Glomerular visceral epithelial cell (primary cell): ENCODE results near the gene SPDYA.

Experiments used
- DNase-seq: peaks from one replicate; pipeline ENCODE4 v3.0.0-alpha.2; 2016; ENCODE audit errors: extremely low spot score

Gene SPDYA

DNA sequence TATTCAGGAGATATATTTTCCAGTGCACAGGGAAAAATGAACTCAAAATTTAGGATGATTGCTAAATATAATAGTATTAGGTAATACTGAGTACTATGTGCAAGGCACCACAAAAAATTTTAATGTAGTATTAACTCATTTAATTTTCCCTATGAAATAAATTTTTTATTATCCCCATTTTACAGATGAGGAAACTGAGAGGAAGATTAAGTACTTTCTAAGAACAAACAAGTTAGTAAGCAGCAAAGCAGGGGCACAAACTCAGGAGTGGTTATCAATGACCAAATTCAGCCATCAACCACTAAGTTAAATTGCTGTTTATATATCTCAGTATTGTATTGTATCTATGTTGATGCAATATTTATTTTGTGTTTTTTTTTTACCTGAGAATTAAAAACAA is 14.2 kb downstream of the SPDYA start:
- no peak for DNase-seq

DNA sequence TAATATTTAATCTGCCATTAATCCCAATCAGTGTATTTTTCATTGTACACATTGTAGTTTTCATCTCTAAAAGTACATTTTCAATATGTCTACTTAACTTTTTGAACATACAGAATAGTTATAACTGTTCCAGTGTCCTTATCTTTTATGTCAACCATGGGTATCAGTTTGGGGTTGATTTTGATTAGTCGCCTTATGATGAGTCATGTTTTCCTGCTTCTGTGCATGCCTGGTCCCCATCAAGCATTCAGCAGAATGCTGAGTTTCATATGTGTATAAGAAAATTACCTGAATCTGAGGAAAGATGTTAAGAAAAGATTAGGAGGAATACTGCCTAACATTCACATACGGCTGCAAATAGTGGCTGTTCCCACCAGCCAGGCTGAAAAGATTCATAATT is 17.7 kb downstream of the SPDYA start:
- DNase-seq, result no peak

DNA sequence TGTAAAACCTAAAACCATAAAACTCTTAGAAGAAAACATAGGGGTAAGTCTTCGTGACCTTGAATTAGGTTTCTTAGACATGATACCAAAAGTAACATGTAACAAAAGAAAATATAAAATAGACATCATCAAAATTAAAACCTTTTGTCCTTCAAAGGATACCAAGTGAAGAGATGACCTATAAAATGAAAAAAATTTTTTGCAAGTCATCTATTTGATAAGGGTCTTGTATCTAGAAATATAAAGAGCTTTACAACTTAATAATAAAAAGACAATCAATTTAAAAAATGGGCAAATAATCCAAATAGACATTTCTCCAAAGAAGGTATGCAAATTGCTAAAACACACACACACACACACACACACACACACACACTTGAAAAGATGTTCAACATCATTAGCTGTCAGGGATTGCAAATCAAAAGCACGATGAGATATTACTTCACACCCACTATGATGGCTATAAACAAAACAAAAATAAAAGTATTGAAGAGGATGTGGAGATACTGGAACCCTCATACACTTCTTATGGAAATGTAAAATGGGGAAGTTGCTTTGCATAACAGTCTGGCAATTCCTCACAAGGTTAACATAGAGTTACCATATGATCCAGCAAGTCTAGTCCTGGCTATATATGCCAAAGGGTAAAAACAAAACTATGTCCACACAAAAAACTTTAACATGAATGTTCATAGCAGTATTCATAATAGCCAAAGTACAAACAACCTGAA is 23.3 kb downstream of the SPDYA start:
- no peak for DNase-seq

DNA sequence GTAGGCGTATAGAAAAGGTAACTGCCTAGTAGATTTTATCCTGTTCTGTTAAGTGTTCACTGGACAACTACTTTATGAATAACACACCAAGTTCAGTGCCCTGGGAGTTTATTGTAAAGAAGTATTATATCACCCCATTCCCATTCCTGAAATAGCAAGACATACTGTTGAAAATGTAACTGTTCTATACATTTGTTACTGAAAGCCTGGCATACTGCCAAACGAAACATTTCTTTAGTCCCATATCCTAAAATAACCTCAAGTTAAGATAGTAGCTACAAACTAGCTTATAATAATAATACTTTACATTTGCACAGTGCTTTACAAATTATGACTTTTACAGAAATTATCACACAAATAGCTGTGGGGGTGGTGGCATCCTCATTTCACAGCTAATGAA is 25.1 kb downstream of the SPDYA start:
- no peak for DNase-seq

DNA sequence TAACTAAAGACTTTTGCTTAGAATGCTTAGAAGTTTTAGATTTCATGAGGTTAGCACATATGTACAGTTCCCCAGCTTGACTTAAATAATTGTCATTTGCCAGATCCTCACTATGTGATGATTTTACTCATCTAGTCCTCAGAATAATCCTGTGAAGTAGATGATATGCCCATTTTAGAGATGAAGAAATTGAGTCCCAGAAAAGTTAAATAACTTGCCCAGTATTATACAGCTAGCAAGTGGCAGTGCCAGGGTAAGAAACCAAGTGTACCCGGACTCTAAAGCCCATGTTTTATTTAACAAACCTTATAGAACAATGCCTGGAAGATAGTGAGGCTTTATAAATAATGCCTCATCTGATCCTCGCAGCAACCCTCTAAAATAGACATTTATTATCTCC is 28.3 kb downstream of the SPDYA start:
- no peak for DNase-seq

DNA sequence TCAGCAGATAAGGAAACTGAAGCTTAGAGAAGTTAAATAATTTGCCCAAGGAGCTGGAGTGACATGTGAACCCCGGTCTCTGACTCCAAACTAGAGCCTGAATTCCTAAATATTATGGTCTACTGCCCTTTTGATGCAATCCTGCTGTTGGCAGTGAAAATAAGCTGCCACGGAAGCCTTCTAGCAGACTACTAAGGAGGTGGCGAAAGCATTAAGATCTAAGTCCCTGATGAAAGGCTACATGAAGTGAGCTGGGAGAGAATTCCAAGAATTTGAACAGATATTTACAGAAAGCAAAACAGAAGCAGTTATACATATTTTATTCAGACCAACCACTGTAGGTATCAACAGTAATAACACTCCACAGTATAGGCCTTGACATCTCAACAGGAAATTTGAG is 31.4 kb downstream of the SPDYA start:
- DNase-seq, result no peak

DNA sequence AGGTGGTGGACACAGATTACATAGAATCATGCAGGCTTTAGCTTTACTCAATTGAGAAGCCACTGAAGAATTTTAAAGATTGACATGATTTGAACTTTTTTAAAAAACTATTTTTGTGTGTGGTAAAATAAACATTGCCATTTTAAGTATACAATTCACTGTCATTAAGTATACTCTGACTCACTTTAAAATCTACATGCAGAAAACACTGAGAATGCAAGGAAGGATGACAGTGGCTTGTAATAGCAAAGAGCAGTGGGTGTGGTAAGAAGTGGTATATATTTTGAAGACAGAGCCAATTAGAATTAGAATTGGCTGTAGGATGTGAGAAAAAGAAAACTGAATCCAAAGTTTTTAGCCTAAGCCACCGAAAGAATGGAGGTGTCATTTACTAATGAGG is 44.6 kb downstream of the SPDYA start:
- DNase-seq, result no peak

DNA sequence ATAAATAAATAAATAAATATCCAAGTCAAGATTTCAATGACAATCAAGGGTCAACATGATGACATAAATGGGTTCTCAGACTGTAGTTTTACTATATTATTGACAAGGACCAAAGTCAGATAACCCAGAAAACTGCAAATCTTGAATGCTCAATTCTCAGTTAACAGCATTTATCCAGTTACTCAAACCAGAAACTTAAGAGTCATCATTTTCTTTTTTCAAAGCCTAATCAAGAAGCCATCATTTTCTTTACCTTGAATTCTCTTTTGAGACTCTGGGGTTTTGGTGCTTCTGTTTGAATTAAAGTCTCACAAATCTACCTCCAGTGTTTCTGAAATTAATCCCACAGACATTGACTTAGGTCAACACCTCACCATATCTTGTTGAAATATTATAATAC is 45.3 kb downstream of the SPDYA start:
- DNase-seq, result no peak

DNA sequence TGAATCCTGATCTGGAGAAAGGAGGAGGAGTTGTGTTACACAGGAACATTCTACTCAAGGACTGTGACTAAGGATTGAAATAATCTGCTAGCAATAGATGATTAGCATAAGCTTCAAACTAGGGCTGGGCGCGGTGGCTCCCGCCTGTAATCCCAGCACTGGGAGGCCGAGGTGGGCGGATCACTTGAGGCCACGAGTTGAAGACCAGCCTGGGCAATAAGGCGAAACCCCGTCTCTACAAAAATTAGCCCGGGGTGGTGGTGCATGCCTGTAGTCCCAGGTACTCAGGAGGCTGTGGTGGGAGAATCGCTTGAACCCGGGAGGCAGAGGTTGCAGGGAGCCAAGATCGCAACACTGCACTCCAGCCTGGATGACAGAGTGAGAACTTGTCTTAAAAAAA is 58.0 kb downstream of the SPDYA start:
- DNase-seq, result no peak

DNA sequence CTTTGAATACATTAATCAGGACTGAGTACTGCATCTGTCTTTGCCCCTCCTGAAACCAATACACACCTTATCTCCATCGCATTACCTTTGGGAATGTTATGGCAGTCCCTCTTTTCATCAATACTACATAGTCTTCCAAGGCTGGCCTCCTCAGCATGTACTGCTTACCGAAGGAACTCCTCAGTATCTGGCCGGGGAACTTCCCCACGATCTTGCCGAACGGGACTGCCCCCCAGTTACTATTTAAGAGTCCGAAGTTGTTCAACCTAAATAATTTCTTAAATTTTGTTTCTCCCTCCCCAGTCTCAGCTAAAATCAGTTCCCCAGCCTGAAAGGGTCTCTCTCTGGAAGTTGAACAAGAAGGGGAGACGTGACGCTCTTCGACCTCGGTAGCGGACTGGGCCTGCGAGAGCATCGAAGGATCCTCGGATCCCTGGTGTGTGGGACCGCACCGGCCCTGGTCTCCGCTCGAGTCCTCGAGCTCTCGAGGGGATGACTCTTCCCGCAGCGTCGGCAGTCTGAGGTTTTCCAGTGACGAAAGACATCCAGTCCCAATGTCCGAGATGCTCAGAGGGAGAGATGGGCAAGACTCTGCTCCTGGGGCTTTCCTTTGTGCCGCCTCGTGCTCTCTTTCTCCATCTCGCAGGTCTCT is 59.0 kb downstream of the SPDYA start:
- no peak for DNase-seq

DNA sequence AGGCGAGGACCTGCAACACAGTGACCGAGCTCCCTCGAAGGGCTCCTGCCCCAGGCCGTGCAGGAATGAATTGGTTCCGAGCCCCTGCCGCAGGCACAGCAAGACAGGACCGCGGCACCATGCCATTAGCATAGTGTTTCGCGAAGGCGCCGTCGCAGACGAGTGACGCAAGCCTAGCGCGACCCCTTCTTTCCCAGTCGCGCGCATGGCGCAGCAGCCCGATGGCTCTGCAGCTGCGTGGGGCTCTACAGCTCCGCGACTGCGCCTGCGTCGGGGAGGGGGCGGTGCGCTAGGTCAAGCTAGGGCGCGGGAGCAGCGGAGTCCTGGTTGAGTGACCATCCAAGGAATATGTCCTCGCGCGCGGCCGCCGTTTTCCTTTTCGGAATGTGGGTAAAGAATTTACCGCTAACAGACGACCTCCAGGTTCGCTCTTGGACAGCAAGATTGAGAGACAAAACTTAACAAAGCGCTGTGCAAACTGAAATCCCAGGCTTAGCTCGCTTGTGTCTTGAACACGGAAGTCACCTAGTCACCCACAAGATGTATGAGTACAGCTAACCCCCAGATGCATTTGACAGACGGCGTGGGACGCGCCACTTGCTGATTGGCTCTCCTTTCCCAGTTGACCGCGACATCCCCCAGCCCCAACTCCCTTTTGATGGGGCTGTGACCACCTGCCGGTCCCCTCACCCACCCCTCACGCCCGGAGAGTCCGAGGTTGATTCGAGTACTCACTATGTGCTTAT is 59.7 kb downstream of the SPDYA start, which contains the start of gene TRMT61B:
Gene TRMT61B, minus strand, starts transcription at position 164 of the 746 bp plus-strand sequence. Its CDS starts 32 bp downstream, at position 132.
- DNase-seq, result peak; percentile 94

DNA sequence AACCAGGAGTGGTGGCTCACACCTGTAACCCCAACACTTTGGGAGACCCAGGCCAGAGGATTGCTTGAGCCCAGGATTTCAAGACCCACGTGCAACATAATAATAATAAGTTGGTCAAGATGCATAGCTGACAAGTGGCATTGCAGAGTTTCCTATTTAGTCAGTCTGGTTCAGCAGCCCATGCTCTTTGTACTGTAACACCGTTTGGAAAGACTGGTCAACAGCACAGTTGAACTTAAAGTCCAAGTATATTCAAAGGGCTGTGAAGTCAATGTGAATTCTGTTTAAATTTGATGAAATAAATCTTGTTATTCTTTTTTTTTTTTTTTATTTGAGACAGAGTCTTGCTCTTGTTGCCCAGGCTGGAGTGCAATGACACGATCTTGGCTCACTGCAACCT is 61.0 kb downstream of the SPDYA start:
- no peak for DNase-seq

DNA sequence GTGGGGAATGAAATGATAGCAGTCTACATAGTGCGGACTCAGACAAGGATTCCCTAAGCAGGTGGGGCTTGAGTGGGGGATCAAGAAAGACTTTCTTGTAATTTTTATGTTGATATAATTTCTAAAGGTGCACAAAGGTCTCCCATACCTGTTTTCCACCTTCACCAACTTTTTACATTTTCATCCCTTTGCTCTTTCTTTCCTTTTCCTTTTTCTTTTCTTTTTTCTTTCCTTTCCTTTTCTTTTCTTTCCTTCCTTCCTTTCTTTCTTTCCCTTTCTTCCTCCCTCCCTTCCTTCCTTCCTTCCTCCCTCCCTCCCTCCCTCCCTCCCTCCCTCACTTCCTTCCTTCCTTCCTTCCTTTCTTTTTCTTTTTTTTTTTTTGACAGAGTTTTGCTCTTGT is 69.6 kb downstream of the SPDYA start:
- DNase-seq, result no peak

DNA sequence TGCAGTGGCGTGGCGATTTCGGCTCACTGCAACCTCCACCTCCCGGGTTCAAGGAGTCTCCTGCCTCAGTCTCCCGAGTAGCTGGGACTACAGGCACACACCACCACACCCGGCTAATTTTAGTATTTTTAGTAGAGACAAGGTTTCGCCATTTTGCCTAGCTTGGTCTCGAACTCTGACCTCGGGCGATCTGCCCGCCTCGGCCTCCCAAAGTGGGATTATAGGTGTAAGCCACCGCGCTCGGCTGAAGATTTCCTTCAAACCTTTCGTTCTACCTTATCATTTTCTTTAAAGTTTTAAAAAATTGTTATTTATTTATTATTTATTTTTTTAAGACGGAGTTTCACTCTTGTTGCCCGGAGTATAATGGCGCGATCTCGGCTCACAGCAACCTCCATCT is 82.9 kb downstream of the SPDYA start:
- DNase-seq, result no peak

DNA sequence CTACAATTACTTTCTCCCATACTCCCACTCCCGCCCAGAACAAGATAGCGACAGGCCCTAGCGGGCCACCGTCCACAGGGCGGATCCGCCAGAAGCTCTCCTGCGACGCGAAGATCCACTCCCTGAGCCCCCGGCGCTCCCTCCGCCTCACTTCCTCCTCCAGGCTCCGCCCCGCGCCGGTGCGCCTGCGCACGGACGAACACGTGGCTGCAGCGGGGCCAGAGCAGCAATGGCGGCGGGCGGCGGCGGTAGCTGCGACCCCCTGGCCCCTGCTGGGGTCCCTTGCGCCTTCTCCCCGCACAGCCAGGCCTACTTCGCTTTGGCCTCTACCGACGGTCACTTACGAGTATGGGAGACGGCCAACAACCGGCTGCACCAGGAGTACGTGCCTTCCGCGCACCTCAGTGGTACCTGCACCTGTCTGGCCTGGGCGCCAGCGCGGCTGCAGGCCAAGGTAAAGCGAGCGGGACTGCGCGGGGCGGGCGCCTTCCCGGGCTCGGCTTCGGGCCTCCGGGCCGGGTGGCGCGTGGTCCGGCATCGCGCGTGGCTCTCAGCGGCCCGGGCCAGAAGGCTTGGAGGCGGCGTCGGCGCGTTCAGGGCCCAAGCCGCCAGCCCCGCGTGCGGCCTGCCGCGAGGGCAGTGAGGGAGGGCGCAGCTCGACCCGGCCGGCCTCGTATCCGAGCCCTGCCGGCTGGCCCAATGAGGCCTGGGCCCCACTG is 84.0 kb downstream of the SPDYA start, which contains the start of gene WDR43:
Gene WDR43, plus strand, starts transcription at position 198 of the 719 bp plus-strand sequence. Its CDS starts 32 bp downstream, at position 230.
- DNase-seq, result peak; percentile 98

DNA sequence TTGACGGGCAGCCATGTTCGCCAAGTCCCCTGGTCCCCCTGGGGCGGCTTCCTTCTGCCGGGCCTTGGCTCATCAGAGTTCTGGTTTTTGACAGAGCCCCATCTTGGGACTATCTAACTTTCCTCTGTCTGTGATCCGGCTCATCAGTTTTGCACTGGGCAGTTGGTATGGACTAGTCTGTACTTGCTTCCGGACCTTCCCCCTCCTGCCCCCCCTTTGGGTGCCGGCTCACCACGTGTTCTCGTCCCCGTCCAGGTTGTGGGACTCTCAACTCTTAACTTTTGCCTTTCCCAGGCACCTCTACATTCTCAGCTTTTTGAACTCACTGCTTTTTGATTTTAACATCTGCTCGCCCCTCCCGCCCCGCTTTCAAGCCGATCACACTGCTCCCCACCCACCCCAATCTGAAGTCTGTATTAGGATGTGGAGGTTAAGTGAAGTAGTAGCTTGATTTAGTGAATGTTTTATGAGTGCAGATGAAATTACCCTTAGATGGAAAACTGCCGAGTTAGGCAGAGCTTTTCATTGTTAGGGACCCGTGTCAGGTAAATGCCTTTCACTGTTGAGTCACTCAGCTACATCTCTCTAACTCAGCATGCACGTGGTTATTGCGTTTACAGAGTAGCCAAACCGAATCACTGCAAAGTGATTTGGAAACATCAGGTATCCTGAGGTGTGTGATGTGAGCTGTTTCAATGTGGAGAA is 84.7 kb downstream of the SPDYA start:
- DNase-seq, result peak; percentile 21

DNA sequence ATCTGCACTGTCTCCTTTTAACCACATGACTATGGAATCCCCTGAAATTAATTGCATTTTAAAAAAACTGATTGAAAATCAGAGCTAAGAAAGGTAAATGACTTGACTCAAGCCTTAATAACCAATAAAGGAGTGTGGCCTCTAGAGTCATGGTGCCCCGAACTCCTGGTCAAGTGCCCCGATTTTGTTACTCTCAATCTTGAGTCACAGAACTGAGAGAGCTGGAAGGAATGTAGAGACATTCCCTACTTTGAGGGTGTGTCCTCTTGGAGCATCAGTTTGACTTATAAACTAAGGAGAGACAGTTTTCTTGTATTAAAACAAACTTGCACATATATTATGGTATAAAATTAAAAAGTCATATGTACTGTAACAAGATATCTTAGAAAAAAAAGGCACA is 86.3 kb downstream of the SPDYA start:
- peak; percentile 11 for DNase-seq

DNA sequence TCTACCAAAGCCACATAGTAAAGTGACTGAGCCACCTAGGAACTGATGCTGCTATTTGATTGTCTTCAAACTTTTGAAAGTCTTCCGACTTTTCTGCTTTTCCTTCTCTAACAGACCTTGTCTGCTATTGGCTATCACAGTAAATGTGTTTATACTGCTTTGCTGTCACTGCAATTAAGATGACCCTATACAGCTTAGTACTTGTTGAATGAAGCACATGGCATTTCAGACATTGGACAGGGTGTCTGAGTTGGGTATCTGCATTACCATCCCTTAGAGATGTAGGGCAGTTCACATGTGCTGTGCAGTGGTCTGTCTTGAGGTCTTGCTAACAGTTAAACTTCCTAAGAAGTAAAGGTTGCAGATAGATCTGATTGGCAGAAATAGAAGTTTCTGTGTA is 87.4 kb downstream of the SPDYA start:
- DNase-seq, result no peak
